Measurements from ENCODE around the gene NUBP2.

Gene NUBP2

GRCh38 chr16:1789643-1790045 is 6.9 kb downstream of the NUBP2 start:
- peaks cover 53% of the 10 kb centered on the region for H3K36me3 ChIP-seq
- DNase-seq: no peak
- H3K9me3 ChIP-seq: no peaks in the 10 kb centered on the region
- H3K4me3 ChIP-seq (ENCODE audit: low read depth, low read length): no peak overlapping the region
- no peaks in the 10 kb centered on the region for H3K27me3 ChIP-seq
- no peak for TF ChIP-seq CTCF (IDR thresholded peaks at IDR 0.05; ENCODE audit: low read depth, low read length)
- H3K4me1 ChIP-seq: no peaks in the 10 kb centered on the region

GRCh38 chr16:1790261-1790610 is 7.5 kb downstream of the NUBP2 start:
- peaks cover 51% of the 10 kb centered on the region for H3K36me3 ChIP-seq
- H3K4me1 ChIP-seq: no peaks in the 10 kb centered on the region
- no peak for TF ChIP-seq CTCF (IDR thresholded peaks at IDR 0.05; ENCODE audit: low read depth, low read length)
- no peak overlapping the region for H3K4me3 ChIP-seq (ENCODE audit: low read depth, low read length)
- no peaks in the 10 kb centered on the region for H3K27me3 ChIP-seq
- H3K9me3 ChIP-seq: no peaks in the 10 kb centered on the region
- no peak for DNase-seq

- no peaks in the 10 kb centered on the region for H3K9me3 ChIP-seq
- no peak for TF ChIP-seq CTCF (IDR thresholded peaks at IDR 0.05; ENCODE audit: low read depth, low read length)
- no peak overlapping the region for H3K4me3 ChIP-seq (ENCODE audit: low read depth, low read length)
- H3K36me3 ChIP-seq: peaks cover 50% of the 10 kb centered on the region
- H3K4me1 ChIP-seq: no peaks in the 10 kb centered on the region
- no peak for DNase-seq
- no peaks in the 10 kb centered on the region for H3K27me3 ChIP-seq
These were observed 8.0 kb downstream of the NUBP2 start for GRCh38 chr16:1790611-1791255.

GRCh38 chr16:1791256-1791942 is 8.6 kb downstream of the NUBP2 start:
- no peak overlapping the region for H3K4me3 ChIP-seq (ENCODE audit: low read depth, low read length)
- no peaks in the 10 kb centered on the region for H3K4me1 ChIP-seq
- TF ChIP-seq CTCF (IDR thresholded peaks at IDR 0.05; ENCODE audit: low read depth, low read length): no peak
- peaks cover 49% of the 10 kb centered on the region for H3K36me3 ChIP-seq
- DNase-seq: no peak
- H3K9me3 ChIP-seq: no peaks in the 10 kb centered on the region
- no peaks in the 10 kb centered on the region for H3K27me3 ChIP-seq

GRCh38 chr16:1791943-1792812 is 9.4 kb downstream of the NUBP2 start:
- no peak for TF ChIP-seq CTCF (IDR thresholded peaks at IDR 0.05; ENCODE audit: low read depth, low read length)
- H3K4me1 ChIP-seq: no peaks in the 10 kb centered on the region
- H3K9me3 ChIP-seq: no peaks in the 10 kb centered on the region
- H3K4me3 ChIP-seq (ENCODE audit: low read depth, low read length): no peak overlapping the region
- H3K36me3 ChIP-seq: peaks cover 41% of the 10 kb centered on the region
- peak; percentile 36 for DNase-seq
- no peaks in the 10 kb centered on the region for H3K27me3 ChIP-seq

All from BE2C (cell line).